GDM1 (cell line): ENCODE results near the gene OFD1.
A peak's percentile ranks its signal among the peaks of the same experiment; 100 is the strongest.

Experiments used
- DNase-seq: peaks from one replicate; lab custom pipeline; 2025; lab: John Stamatoyannopoulos, UW

The OFD1 gene

DNA sequence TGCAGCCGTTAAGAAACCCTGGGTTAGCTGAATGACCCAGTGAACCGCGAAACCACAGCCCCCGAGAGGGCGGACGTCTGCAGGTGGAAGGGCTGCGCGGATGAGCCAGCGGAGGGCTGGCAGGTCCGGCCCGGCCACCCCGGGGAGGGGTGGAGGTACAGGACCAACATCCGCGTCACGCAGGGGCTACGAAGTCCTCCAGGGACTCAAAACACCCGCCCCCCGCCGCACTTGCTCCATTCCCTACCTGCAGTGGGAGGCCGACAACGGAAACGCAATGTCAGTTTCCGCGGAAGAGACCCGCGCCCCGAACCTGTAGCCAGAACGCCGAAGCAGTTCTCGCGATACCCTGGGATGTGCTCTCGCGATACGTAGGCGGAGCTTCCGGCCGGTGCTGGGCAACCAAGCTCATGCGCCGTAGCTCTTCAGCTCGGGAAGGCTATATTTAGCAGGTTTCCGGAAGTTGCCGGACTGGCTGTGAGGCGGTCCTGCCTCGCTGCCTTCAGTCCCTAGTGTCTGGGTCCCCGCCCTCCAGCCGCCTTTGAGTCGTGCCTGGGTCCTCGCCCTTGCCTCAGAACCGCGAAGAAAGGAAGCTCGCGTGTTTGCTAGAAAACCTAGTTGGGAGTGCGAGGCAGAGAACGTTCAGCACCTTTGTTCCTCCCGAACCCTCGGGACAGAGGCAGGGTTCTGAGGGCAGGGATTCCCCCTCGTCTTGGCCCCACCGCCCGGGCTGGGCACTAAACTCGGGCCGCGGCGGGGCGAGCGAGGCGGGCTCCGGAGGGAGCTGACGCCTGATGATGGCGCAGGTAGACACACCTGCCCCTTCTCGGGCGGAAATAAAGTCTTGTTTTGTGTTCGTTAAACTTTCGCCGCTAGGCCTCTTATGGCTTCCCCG lies at the start of gene OFD1, which contains the start of gene TRAPPC2:
OFD1 (plus strand) TSS at position 471 of the 895 bp plus-strand sequence; CDS start at position 795, 324 bp downstream.
TRAPPC2 (minus strand) TSS at position 343 of the 895 bp plus-strand sequence. CDS start 14,657 bp downstream, outside the sequence.
- peak; percentile 87 for DNase-seq

DNA sequence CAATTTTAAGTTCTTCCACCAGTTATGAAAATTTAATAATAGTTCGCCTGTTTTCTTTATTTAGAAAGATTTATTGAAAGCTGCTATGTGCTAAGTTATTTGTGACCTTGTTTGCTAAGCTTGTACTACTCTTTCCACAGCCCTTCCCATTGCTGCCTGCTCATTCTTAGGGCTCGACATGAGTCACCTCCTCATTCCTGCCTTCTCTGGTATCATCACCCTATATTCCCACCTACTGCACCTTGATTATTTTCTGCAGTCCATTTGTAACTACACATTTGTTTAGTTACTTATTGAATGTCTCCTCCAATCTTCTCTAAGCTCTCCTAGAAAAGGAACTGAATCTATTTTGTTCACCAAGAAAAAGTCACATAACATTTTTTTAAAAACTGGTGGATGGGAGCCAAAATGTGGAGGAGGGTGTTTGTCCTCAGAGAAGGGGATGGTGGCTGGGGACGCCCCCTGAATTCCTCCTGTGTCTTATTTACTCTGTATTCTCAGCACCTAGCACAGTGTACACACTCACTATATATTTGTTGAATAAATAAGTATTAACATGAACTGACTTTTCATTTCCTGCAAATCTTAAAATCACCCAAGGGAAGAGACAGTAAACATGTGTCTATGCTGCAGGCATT lies 49.3 kb upstream of the OFD1 start:
- no peak for DNase-seq

- DNase-seq: no peak
Observed at GRCh38 chrX:13687203-13687602, 47.3 kb upstream of the OFD1 start.

DNA sequence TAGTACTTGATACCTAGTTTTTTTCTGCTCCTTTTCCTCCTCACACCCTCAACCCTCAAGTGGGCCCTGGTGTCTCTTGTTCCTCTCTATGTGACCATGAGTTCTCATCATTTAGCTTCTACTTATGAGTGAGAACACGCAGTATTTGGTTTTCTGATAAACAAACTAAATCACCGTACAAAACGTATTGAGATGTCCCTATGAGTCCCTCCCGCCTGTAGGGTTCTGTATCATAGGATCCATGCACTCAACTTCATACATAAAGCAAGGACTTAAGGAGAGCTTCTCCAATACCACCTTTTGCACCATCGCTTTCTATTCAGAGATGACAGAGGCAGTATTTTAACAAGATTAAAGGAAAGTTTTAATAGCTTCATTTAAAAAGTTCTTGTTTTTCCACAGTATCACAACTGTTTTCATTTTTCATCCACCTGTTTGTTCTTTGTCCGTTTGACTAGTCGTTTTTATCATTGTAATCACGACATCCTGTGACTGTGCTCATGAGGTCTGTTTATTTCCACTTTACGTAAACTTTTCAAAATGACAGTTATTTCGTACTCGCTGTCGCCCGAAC lies 46.1 kb upstream of the OFD1 start:
- DNase-seq: no peak

DNA sequence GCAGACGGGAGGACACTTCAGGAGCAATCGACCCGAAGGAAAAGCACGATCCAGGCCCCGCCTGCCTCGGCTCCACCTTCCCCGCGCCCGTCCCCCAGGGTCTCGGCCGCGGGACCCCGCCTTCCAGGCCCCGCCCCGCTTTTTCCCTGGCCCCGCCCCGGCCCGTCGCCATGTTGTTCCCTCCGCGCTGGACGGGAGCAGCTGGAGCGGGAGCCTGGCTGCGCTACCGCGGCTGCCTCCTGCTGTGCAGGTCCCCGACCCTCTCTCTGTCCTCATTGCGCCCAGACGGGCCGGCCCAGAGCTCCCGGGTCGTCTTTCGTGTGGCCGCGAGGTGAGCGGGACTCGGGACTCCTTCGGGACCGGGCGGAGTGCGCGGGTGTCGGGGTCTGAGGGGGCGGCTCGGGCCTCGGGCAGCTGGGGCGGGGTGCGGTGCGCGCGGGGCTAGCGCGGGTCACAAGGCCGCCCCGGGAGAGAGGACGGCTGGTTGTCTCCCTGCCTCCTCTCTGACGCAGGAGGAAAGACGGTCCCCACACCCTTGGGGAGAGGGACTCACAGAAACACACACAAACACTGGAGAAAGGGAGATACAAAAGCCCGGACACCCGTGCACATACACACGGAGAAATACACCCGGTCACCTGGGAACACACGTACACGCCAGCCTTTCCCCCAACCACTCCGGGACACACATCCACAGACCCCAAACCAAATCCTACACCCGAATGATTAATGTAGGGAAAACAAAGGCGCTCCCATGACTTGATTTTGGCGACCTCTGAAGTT lies 45.4 kb upstream of the OFD1 start, which contains the start of gene RAB9A:
RAB9A (plus strand) TSS at position 171 of the 783 bp plus-strand sequence. CDS start 19,619 bp downstream, outside the sequence.
- peak; percentile 61 for DNase-seq

- DNase-seq: no peak
Observed at GRCh38 chrX:13689741-13690211, 44.8 kb upstream of the OFD1 start.

DNA sequence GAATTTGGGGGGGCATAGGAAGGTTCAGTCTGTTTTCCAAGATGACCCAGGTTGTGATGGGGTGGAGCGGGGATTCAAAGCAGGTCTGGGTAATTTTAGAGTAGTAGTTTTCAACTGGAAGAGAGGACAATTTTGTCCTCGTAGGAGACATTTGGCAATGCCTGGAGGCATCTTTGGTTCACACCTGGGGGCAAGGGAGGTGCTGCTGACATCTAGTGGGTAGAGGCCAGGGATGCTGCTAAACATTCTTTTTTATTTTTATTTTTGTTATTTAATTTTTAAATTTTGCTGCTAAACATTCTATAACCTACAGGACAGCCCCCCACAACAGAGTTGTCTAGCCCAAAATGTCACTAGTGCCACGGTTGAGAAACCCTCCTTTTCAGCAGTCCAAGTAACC lies 43.7 kb upstream of the OFD1 start:
- no peak for DNase-seq

GRCh38 chrX:13691841-13692371 lies 42.6 kb upstream of the OFD1 start:
- no peak for DNase-seq

GRCh38 chrX:13692771-13693231 lies 41.7 kb upstream of the OFD1 start:
- no peak for DNase-seq

DNA sequence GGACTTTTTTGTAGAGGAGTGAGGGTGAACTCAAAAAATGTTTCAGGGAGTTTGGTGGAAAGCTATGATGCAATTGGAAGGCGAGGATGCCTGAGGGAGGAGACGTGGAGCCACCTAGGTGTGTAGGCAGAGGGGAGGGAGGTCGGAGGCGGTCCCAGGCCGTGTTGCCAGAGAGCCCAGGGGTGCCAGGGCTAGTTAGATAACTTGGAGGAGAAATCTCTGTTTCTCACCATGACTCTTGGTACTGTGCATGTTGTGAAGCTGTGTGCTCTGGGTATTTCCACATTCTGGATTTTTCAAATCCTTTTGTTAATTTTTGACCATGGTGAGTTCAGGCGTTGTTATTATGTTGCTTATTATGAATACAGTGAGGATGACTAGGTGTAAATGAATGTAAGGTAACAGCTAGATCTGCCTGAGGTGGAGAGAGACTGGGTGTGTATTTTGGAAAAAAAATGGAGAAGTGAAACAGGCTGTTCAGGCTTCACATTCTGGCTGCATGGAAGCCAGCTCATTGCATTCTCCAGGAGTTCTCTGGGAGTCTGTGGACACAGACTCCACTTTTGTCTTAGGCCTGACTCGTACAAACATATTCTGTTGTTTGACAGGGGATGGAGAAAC lies 41.1 kb upstream of the OFD1 start:
- no peak for DNase-seq

DNA sequence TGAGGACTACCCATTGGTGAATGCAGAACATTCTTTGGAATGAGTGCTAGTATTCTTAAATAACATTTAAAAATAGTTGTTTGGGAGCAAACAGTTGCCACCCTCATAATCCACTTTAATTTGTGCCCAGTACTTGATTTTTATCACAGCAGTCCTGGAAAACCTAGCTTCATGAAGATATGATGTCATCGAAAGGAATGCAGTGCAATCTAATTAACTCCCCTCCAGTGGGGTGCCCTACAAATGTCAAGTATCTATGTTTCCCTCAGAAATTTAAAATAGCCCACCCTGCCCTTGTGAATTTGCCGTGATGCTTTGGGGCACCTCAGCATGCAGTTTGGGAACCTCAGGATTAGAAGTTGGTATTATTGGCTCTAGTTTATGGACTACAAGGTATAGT lies 40.2 kb upstream of the OFD1 start:
- DNase-seq: no peak

DNA sequence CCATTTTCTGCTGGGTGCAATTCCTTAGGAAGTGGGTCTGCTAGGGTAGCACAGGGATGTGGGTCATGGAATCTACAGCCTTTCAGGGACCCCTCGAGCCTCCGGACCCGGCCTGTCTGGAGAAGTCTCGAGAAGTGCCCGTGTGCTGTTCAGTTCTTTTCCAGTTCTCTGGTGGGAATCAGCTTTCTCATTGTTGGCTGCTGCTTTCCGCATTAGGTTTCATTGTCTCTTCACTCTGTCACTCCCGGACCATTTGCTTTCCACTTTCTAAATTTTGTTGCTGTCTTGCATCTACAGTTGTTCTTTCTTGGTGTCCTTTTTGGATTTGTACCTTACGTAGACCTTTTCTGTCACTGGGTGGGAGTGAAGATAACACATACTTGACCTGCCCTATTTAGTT lies 39.6 kb upstream of the OFD1 start:
- DNase-seq: no peak

DNA sequence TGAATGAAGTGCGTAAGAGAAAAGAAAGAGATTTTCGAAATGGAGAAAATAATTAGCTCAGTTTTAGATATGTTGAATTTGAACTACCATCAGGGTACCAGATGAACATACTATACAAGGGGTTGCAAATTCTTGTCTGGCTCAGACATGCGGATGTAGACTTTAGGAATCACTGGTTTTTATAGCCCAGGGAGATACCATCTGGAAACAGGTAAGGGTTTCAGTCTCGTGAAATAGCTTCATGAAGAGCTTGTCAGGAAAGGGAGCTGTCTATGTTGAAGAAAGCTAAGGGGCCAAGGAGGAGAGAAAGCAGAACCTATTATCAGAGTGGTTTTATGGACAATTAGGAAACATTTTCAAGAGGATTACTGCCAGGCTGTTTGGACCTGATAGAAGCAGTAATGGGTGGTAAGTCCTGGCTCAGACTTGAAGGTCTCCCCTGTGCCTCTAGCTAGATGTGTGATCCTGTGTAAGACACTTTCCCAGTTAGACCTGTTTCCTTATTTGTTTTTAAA lies 38.9 kb upstream of the OFD1 start:
- DNase-seq: no peak

GRCh38 chrX:13697455-13697854 lies 37.1 kb upstream of the OFD1 start:
- no peak for DNase-seq

- DNase-seq: no peak
Observed at GRCh38 chrX:13697976-13698375, 36.6 kb upstream of the OFD1 start.

GRCh38 chrX:13698432-13698831 lies 36.1 kb upstream of the OFD1 start:
- DNase-seq: no peak

DNA sequence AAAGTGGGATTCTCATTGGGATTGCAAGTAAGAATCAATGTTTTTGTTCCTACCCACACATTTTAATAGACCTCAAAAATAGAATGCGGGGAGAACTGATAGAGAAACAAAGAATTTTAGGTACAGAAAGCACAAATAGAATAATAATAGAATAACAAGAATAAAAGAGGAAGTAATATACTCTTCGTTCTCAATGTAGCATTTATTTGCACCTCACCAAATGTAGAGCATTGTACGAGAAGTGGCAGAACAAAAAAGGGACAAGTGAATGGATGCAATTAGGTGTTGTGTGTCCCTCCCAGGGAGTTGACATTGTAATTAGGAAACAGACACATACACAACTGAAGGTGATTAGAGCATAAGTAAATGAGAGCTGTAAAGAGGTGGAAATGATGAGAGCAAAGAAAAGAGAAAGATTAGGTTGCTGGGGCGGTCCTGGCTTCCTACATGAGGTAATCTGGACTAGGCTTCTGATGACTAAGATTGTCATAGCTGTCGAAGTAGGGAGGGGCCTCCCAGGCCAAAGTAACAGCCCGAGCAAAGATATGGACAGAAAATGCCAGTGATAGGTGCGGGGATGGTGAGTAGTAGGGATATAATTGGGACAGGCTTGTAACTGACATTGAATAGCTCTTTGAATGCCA lies 35.2 kb upstream of the OFD1 start:
- no peak for DNase-seq

DNA sequence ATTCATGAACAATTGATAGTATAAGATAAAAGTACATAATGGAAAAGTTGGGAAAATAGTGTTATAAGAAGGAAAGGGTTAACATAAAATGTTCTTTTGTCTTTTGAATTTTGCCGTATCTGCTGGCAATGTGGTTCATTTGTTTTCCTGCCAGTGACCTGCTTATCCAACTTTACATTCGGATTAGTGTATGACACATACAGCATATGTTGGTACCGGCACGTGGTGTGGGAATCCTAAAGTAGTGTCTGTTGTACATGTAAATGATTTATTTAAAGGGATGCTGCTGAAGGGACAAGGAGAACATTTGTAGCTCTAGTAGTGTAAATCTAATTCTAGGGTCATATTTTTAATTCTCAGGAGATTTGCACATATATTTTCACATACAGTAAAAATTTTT lies 34.2 kb upstream of the OFD1 start:
- no peak for DNase-seq

- no peak for DNase-seq
Observed at GRCh38 chrX:13702111-13702789, 32.3 kb upstream of the OFD1 start.

- no peak for DNase-seq
Observed at GRCh38 chrX:13703135-13703534, 31.4 kb upstream of the OFD1 start.
